ENCODE results near the gene RABEP1. TPM values are rescaled to one million over a fixed set of nuclear protein-coding genes. Genes with fewer than 3 reads are reported as not detected.

RABEP1 gene
- total RNA-seq, 2 experiments from 2014 or later = 60.4 to 66.2 TPM

DNA sequence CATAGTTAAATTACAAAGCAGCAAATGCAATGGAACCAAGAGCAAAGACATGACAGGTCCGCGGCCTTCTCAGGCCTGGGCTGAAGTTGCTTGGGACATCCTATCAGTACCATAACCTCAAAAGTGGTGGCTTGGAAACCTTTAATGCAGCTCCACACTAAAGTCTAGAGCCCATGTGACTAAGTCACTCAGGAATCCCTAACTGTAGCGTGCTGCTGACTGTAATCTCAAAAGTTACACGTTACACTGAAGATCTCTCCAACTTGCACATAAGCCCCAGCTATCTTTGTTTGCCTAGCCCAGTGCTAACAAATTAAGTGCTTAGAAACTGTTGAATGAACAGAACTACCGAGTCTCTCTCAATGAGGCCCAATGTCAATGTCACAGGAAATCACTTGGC, 109.6 kb downstream of the RABEP1 start:
- POLR2A ChIA-PET = interaction anchor here (0.6 to 2.0 kb wide), 2 partner anchors 22 to 63 kb away, joined by 3 to 5 read pairs; no protein-coding TSS in a partner anchor
- no peak for DNase-seq
- CTCF ChIA-PET = interaction anchor here (0.7 to 0.9 kb wide), 3 partner anchors 14 to 159 kb away, joined by 3 to 4 read pairs (median 3); no protein-coding TSS in a partner anchor
- no peaks in the 10 kb centered on the region for H3K9me3 Mint-ChIP-seq (ENCODE audit: low read depth)
- H3K36me3 Mint-ChIP-seq (ENCODE audit: low read depth) = peaks cover 72% of the 10 kb centered on the region
- no peak overlapping the region for H3K27ac Mint-ChIP-seq
- no peak for ATAC-seq
- no peak overlapping the region for H3K4me3 Mint-ChIP-seq
- no peaks in the 10 kb centered on the region for H3K27me3 Mint-ChIP-seq
- intact Hi-C loops (cut with DNase I, micrococcal nuclease) = no loop called here
- peaks cover 4% of the 10 kb centered on the region for H3K4me1 Mint-ChIP-seq

GRCh38 chr17:5396612-5397011, 114.5 kb downstream of the RABEP1 start:
- DNase-seq (no peak), ATAC-seq (peak; percentile 36)
- ChIA-PET CTCF (no interaction called here), POLR2A (interaction anchor here (0.6 kb wide), 1 partner anchor 20 kb away, joined by 3 read pairs; no protein-coding TSS in a partner anchor)
- Mint-ChIP-seq H3K4me1 (peaks cover 2% of the 10 kb centered on the region), H3K9me3 (ENCODE audit: low read depth) (no peaks in the 10 kb centered on the region), H3K27ac (no peak overlapping the region), H3K27me3 (no peaks in the 10 kb centered on the region), H3K4me3 (no peak overlapping the region), H3K36me3 (ENCODE audit: low read depth) (peaks cover 67% of the 10 kb centered on the region)
- intact Hi-C loops (cut with DNase I, micrococcal nuclease) = no loop called here

DNA sequence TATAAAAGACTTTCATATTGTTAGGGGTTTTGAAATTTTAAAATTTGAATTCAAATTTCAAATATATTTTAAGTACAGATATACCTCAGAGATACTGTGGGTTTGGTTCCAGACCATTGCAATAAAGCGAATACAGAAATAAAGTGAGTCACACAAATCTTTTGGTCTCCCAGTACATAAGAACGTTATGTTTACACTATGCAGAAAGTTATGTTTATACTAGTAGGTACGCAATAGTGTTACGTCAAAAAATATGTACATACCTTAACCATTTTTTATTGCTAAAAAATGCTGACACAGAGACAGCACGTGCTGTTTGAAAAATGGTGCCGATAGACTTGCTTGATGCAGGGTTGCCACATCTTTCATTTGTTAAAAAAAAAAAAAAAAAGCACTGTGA, 117.7 kb downstream of the RABEP1 start:
- POLR2A ChIA-PET = no interaction called here

DNA sequence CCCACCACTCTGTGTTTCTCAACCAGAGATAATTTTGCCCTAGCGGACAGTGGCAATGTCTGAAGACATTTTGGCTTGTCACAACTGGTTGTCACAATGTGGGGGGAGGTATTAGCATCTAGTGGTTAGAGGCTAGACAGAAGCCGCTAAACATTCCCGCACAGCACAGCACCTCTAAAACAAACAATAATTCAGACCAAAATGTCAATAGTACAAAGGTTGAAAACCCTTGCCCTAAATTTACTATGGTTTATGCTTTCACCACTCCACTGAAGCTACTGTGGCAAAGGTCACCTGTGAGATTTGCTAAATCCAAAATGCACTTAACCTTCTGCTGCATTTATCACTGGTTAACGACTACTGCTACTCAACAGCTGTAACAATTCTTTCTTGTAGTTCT, 123.3 kb downstream of the RABEP1 start:
- H3K4me1 Mint-ChIP-seq = peaks cover 8% of the 10 kb centered on the region
- no peaks in the 10 kb centered on the region for H3K27me3 Mint-ChIP-seq
- H3K9me3 Mint-ChIP-seq (ENCODE audit: low read depth) = no peaks in the 10 kb centered on the region
- intact Hi-C loops (cut with DNase I, micrococcal nuclease) = no loop called here
- no peak overlapping the region for H3K4me3 Mint-ChIP-seq
- no peak for DNase-seq
- H3K36me3 Mint-ChIP-seq (ENCODE audit: low read depth) = peaks cover 25% of the 10 kb centered on the region
- CTCF ChIA-PET = interaction anchor here (0.7 kb wide), 1 partner anchor 14 kb away, joined by 3 read pairs; no protein-coding TSS in a partner anchor
- no peak for ATAC-seq
- H3K27ac Mint-ChIP-seq = no peak overlapping the region
- POLR2A ChIA-PET = interaction anchor here (0.6 to 1.0 kb wide), 4 partner anchors 9 to 167 kb away, joined by 3 read pairs; no protein-coding TSS in a partner anchor

More for the DNA sequence above, 117.7 kb downstream of the RABEP1 start:
- no peak overlapping the region for H3K27ac Mint-ChIP-seq
- peaks cover 2% of the 10 kb centered on the region for H3K4me1 Mint-ChIP-seq
- no peak for DNase-seq
- CTCF ChIA-PET = interaction anchor here (0.8 kb wide), 1 partner anchor 38 kb away, joined by 3 read pairs; no protein-coding TSS in a partner anchor
- intact Hi-C loops (cut with DNase I, micrococcal nuclease) = no loop called here
- no peaks in the 10 kb centered on the region for H3K27me3 Mint-ChIP-seq
- no peak for ATAC-seq
- H3K4me3 Mint-ChIP-seq = no peak overlapping the region
- H3K36me3 Mint-ChIP-seq (ENCODE audit: low read depth) = peaks cover 55% of the 10 kb centered on the region
- H3K9me3 Mint-ChIP-seq (ENCODE audit: low read depth) = no peaks in the 10 kb centered on the region

DNA sequence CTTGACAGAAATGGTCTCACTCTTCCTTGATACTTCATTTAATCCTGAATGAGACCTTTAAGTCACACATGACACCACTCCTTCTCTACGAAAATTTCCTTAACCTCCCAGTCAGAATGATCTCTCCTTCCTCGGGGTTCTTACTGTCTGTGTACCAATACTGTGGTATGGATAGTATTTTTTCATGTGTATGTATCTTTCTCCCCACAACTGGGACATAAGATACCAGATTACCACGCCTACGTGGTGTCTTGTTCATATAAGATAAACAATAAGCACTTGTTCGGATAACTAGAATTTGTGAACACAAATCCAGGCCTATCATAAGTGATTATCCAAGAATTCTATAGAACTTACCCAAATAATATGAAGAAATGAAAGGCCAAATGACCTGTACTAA, 126.1 kb downstream of the RABEP1 start:
- Mint-ChIP-seq H3K27me3 (no peaks in the 10 kb centered on the region), H3K4me1 (peaks cover 29% of the 10 kb centered on the region), H3K9me3 (ENCODE audit: low read depth) (no peaks in the 10 kb centered on the region), H3K27ac (no peak overlapping the region), H3K4me3 (no peak overlapping the region), H3K36me3 (ENCODE audit: low read depth) (peaks cover 41% of the 10 kb centered on the region)
- intact Hi-C loops (cut with DNase I, micrococcal nuclease) = no loop called here
- ChIA-PET POLR2A (interaction anchor here (1.0 kb wide), 1 partner anchor 28 kb away, joined by 5 read pairs; no protein-coding TSS in a partner anchor), CTCF (interaction anchor here (1.0 kb wide), 1 partner anchor 31 kb away, joined by 3 read pairs; no protein-coding TSS in a partner anchor)
- ATAC-seq (no peak), DNase-seq (no peak)

GRCh38 chr17:5410594-5411272, 128.6 kb downstream of the RABEP1 start:
- no peaks in the 10 kb centered on the region for H3K9me3 Mint-ChIP-seq (ENCODE audit: low read depth)
- POLR2A ChIA-PET = no interaction called here
- DNase-seq (no peak), ATAC-seq (peak; percentile 59)
- peaks cover 40% of the 10 kb centered on the region for H3K36me3 Mint-ChIP-seq (ENCODE audit: low read depth)
- no peak overlapping the region for H3K4me3 Mint-ChIP-seq
- intact Hi-C loops (cut with DNase I, micrococcal nuclease) = loop anchor here (10.0 kb wide), 2 partner anchors 1046 to 1234 kb away; partner anchors contain the start of genes KIAA0753 (in 1 of the 2), TXNDC17 (in 1 of the 2) and UBE2G1 (in 1 of the 2)
- H3K4me1 Mint-ChIP-seq = peaks cover 39% of the 10 kb centered on the region
- peak overlapping the region; percentile 61 for H3K27ac Mint-ChIP-seq
- CTCF ChIA-PET = interaction anchor here (0.7 to 1.4 kb wide), 2 partner anchors 21 to 28 kb away, joined by 3 read pairs; partner anchors contain the start of gene C1QBP
- H3K27me3 Mint-ChIP-seq = no peaks in the 10 kb centered on the region

- peak; percentile 76 for ATAC-seq
- no peak for DNase-seq
- intact Hi-C loops (cut with DNase I, micrococcal nuclease) = loop anchor here (2.0 to 10.0 kb wide), 3 partner anchors 27 to 1231 kb away; partner anchors contain the start of genes KIAA0753 (in 1 of the 2), TXNDC17 (in 1 of the 2) and UBE2G1 (in 1 of the 2)
- POLR2A ChIA-PET = interaction anchor here (0.6 to 1.9 kb wide), 6 partner anchors 9 to 703 kb away, joined by 3 to 5 read pairs (median 4); partner anchors contain the start of genes ARRB2, C1QBP, DERL2 and MIS12
- Mint-ChIP-seq H3K9me3 (ENCODE audit: low read depth) (no peaks in the 10 kb centered on the region), H3K27me3 (no peaks in the 10 kb centered on the region), H3K36me3 (ENCODE audit: low read depth) (peaks cover 56% of the 10 kb centered on the region), H3K4me3 (peak overlapping the region; percentile 10), H3K4me1 (peaks cover 59% of the 10 kb centered on the region), H3K27ac (peak overlapping the region; percentile 83)
- CTCF ChIA-PET = interaction anchor here (1.1 to 1.7 kb wide), 3 partner anchors 26 to 183 kb away, joined by 3 to 12 read pairs (median 5); partner anchors contain the start of gene C1QBP
These were observed 131.6 kb downstream of the RABEP1 start for GRCh38 chr17:5413682-5414081.

DNA sequence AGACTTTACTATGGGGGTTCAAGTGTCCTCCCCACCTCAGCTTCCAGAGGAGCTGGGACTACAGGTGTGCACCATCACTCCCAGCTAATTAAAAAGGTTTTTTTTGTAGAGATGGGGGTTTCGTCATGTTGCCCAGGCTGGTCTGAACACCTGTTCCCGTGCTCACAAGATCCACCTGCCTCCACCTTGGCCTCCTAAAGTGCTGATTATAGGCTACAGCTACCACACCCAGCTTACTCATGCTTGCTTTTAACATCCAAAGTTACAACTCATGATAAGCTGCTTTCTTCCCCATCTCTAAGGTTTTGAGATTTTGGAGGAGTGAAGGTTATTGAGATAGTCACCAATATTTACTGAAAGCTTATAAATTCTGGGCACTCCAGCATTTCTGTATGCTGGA, 134.8 kb downstream of the RABEP1 start:
- intact Hi-C loops (cut with DNase I, micrococcal nuclease) = loop anchor here (5.0 to 10.0 kb wide), 3 partner anchors 170 to 1228 kb away; partner anchors contain the start of genes KIAA0753 (in 1 of the 2), TXNDC17 (in 1 of the 2) and UBE2G1 (in 1 of the 2)
- H3K27ac Mint-ChIP-seq = peak overlapping the region; percentile 31
- H3K27me3 Mint-ChIP-seq = no peaks in the 10 kb centered on the region
- peaks cover 53% of the 10 kb centered on the region for H3K4me1 Mint-ChIP-seq
- peak overlapping the region; percentile 98 for H3K4me3 Mint-ChIP-seq
- H3K9me3 Mint-ChIP-seq (ENCODE audit: low read depth) = no peaks in the 10 kb centered on the region
- DNase-seq = no peak
- peaks cover 47% of the 10 kb centered on the region for H3K36me3 Mint-ChIP-seq (ENCODE audit: low read depth)
- no peak for ATAC-seq
- POLR2A ChIA-PET = interaction anchor here (0.7 kb wide), 3 partner anchors 20 to 703 kb away, joined by 3 to 5 read pairs (median 3); no protein-coding TSS in a partner anchor
- CTCF ChIA-PET = interaction anchor here (1.0 to 1.6 kb wide), 3 partner anchors 14 to 22 kb away, joined by 4 to 6 read pairs (median 4); partner anchors contain the start of gene C1QBP

DNA sequence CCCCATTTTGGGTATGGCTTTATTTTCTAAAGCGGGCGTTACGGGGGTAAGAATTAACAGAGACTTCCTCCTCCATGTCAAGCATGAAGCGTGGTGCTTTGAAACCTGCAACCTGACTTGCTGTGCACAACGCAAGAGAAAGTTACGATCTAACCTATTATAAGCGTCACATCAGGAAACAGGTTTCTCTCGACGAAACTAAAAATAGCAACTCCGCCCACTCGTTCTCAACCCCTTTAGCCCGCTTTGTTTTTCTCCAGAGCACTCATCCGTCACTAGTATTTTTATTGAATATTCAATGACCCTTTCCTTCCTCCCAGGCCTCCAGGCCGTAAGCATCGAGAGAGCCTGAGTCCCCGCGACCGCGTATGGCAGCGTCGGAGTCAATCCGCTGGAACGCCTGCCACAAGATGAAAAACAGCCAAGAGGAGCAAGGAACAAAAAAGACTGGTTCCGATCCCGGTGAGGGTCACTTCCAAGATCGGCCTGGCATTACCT, 136.8 kb downstream of the RABEP1 start:
- ChIA-PET POLR2A (interaction anchor here (0.6 to 1.4 kb wide), 10 partner anchors 11 to 479 kb away, joined by 3 to 11 read pairs (median 4); partner anchors contain the start of genes C1QBP, DERL2, DHX33 and MIS12), CTCF (interaction anchor here (0.6 to 1.3 kb wide), 4 partner anchors 9 to 311 kb away, joined by 3 to 16 read pairs (median 4); partner anchors contain the start of gene C1QBP)
- H3K9me3 Mint-ChIP-seq (ENCODE audit: low read depth) = no peaks in the 10 kb centered on the region
- ATAC-seq (peak; percentile 23), DNase-seq (peak; percentile 80)
- H3K4me1 Mint-ChIP-seq = peaks cover 44% of the 10 kb centered on the region
- H3K27me3 Mint-ChIP-seq = no peaks in the 10 kb centered on the region
- H3K27ac Mint-ChIP-seq = peak overlapping the region; percentile 100
- H3K4me3 Mint-ChIP-seq = peak overlapping the region; percentile 98
- peaks cover 40% of the 10 kb centered on the region for H3K36me3 Mint-ChIP-seq (ENCODE audit: low read depth)
- intact Hi-C loops (cut with DNase I, micrococcal nuclease) = loop anchor here (1.0 to 10.0 kb wide), 18 partner anchors 20 to 1232 kb away; partner anchors contain the start of genes C1QBP (in 2 of the 2), DERL2 (in 2 of the 2), MIS12 (in 2 of the 2) and ARRB2 (in 1 of the 2)

- H3K9me3 Mint-ChIP-seq (ENCODE audit: low read depth) = no peaks in the 10 kb centered on the region
- POLR2A ChIA-PET = interaction anchor here (0.5 to 1.4 kb wide), 13 partner anchors 11 to 711 kb away, joined by 3 to 11 read pairs (median 4); partner anchors contain the start of genes C1QBP, DERL2, DHX33 and MIS12
- DNase-seq (peak; percentile 98), ATAC-seq (peak; percentile 95)
- H3K4me3 Mint-ChIP-seq = peak within 1 kb of the TSS; percentile 98
- intact Hi-C loops (cut with DNase I, micrococcal nuclease) = loop anchor here (1.0 to 10.0 kb wide), 18 partner anchors 20 to 1232 kb away; partner anchors contain the start of genes C1QBP (in 2 of the 2), DERL2 (in 2 of the 2), MIS12 (in 2 of the 2) and ARRB2 (in 1 of the 2)
- CTCF ChIA-PET = interaction anchor here (0.6 to 1.3 kb wide), 7 partner anchors 9 to 1073 kb away, joined by 3 to 16 read pairs (median 4); partner anchors contain the start of genes C1QBP and MIS12
- peak within 1 kb of the TSS; percentile 100 for H3K27ac Mint-ChIP-seq
- peaks cover 41% of the 10 kb centered on the region for H3K4me1 Mint-ChIP-seq
- H3K36me3 Mint-ChIP-seq (ENCODE audit: low read depth) = peaks cover 41% of the 10 kb centered on the region
- H3K27me3 Mint-ChIP-seq = no peaks in the 10 kb centered on the region
These were observed 137.4 kb downstream of the RABEP1 start, which contains the start of gene NUP88 for GRCh38 chr17:5419356-5419958. Gene NUP88 (minus strand): TSS chr17:5419662. CDS start chr17:5419650, 12 bp downstream.

Data from activated CD4-positive, alpha-beta T cell treated with anti-CD3 and anti-CD28 coated beads for 36 hours (primary cell).